Measurements from ENCODE around the gene NDRG3.
"Not testable (repeated sequence)": the region's sequence is repeated elsewhere in the genome, so short reads cannot be mapped to it uniquely, and the experiment has no call there.

Gene NDRG3

DNA sequence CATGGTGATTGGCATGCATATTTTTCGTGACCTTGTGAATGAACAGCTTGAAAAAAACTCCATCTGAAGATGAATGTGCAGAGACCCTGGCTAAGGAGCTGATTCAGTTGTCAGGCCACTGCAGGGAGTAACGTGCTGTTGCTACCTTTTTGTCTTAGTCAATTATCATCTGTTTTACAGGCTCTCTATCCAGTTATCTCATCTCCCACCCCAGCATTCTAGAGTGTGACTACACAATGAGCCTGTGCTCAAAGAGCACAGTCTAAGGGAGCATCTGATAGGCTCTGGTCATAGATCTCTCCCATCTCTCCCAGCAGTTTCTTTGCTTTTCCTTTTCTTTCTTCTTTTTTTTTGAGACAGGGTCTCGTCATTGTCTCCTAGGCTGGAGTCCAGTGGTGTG lies 45.5 kb downstream of the NDRG3 start:
- no peak for TF ChIP-seq CTCF (IDR thresholded peaks at IDR 0.05; ENCODE audit: extremely low read depth, missing control alignments)
- DNase-seq (ENCODE audit: low spot score), result no peak

DNA sequence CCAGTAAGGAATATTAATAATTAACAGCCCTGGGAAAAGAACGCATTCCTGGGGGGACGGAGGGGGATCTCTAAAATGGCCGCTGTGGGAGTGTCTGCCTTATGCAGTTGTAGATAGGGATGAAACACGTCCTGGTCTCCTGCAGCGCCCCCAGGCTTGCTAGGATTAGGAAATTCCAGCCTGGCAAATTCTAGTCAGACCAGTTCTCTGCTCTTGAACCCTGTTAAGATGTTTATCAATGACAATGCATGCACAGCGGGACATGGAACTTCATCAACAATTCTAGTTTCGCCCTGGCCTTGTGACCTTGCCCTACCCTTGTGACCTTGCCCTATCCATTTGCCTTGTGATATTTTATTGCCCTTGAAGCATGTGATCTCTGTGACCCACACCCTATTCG lies 50.4 kb downstream of the NDRG3 start:
- not testable (repeated sequence) for DNase-seq (ENCODE audit: low spot score)

GRCh38 chr20:36688630-36689029 lies 57.3 kb downstream of the NDRG3 start:
- TF ChIP-seq CTCF (IDR thresholded peaks at IDR 0.05; ENCODE audit: extremely low read depth, missing control alignments), result no peak

DNA sequence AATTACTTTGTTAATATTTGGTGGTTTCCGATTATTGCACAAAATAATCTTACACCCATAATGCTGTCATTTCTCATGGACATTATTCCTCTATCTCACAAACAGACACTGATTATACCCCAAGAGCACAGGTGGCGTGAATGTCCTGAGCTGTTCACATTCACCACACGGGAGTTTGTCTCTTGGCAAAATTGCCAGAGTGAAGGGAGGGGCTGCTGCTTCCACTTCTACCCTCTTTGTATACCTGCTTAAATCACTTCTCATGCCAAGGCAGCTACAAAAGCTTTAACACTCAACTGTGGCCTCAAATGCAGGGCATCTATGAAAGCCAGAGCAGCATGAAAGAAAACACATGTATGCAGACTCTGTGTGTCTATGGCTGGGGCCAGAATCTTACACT lies 58.0 kb downstream of the NDRG3 start:
- TF ChIP-seq CTCF (IDR thresholded peaks at IDR 0.05; ENCODE audit: extremely low read depth, missing control alignments), result no peak
- DNase-seq (ENCODE audit: low spot score), result no peak

More at GRCh38 chr20:36688630-36689029, 57.3 kb downstream of the NDRG3 start:
- DNase-seq (ENCODE audit: low spot score), result no peak

- TF ChIP-seq CTCF (IDR thresholded peaks at IDR 0.05; ENCODE audit: extremely low read depth, missing control alignments), result no peak
- no peak for DNase-seq (ENCODE audit: low spot score)
Observed at GRCh38 chr20:36686944-36687343, 58.9 kb downstream of the NDRG3 start.

GRCh38 chr20:36686504-36686903 lies 59.4 kb downstream of the NDRG3 start:
- TF ChIP-seq CTCF (IDR thresholded peaks at IDR 0.05; ENCODE audit: extremely low read depth, missing control alignments), result no peak
- no peak for DNase-seq (ENCODE audit: low spot score)

GRCh38 chr20:36684747-36685146 lies 61.1 kb downstream of the NDRG3 start:
- TF ChIP-seq CTCF (IDR thresholded peaks at IDR 0.05; ENCODE audit: extremely low read depth, missing control alignments), result no peak
- DNase-seq (ENCODE audit: low spot score), result no peak

- TF ChIP-seq CTCF (IDR thresholded peaks at IDR 0.05; ENCODE audit: extremely low read depth, missing control alignments), result no peak
- no peak for DNase-seq (ENCODE audit: low spot score)
Observed at GRCh38 chr20:36682311-36682710, 63.6 kb downstream of the NDRG3 start.
